Erythroblast (primary cell): ENCODE measurements around the gene SOAT2.

Source experiments
- DNase-seq, 2 experiments: peaks; one replicate each; lab custom pipeline; 2025; lab: John Stamatoyannopoulos, UW
- GATA1 ChIP-seq: IDR thresholded peaks from 2 replicates; pipeline ENCODE4 v1.6.1; 2011; ENCODE audit warnings: low read depth, mild to moderate bottlenecking, control low read depth, low read length, moderate library complexity
- POLR2A ChIP-seq: IDR thresholded peaks from 2 replicates; pipeline ENCODE4 v1.6.1; 2011; ENCODE audit warnings: mild to moderate bottlenecking, low read length

Gene SOAT2

GRCh38 chr12:53171725-53172329, 68.5 kb downstream of the SOAT2 start:
- DNase-seq: peak in 1 of 2 experiments; percentile 5
- TF ChIP-seq POLR2A (no peak), GATA1 (no peak)

GRCh38 chr12:53172352-53172751, 69.1 kb downstream of the SOAT2 start:
- TF ChIP-seq POLR2A (no peak), GATA1 (no peak)
- DNase-seq: no peak

GRCh38 chr12:53173085-53173715, 69.9 kb downstream of the SOAT2 start:
- TF ChIP-seq POLR2A (no peak), GATA1 (no peak)
- DNase-seq: no peak
